RKO (cell line): ENCODE results near the gene CACNA2D3.

Source experiments
- DNase-seq: peaks from one replicate; pipeline ENCODE4 v3.0.0-alpha.2; 2016; ENCODE audit warnings: low spot score

Gene CACNA2D3

GRCh38 chr3:54217828-54218227 lies 95.5 kb downstream of the CACNA2D3 start:
- no peak for DNase-seq

DNA sequence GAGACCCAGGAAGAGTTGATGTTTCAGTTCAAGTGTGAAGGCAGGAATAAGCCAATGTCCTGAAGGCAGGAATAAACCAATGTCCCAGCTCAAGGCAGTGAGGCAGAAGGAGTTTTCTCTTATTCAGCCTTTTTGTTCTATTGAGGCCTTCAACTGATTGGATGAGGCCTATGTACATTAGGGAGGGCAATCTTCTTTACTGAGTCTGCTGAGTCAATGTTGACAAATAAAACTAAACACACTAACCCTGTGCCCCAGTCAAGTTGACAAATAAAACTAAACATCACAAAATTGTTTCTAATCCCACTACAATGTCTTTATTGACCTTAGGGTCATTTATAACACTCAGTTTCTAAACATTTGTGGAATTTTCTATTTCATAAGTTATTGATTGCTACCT lies 100.0 kb downstream of the CACNA2D3 start:
- DNase-seq = no peak

DNA sequence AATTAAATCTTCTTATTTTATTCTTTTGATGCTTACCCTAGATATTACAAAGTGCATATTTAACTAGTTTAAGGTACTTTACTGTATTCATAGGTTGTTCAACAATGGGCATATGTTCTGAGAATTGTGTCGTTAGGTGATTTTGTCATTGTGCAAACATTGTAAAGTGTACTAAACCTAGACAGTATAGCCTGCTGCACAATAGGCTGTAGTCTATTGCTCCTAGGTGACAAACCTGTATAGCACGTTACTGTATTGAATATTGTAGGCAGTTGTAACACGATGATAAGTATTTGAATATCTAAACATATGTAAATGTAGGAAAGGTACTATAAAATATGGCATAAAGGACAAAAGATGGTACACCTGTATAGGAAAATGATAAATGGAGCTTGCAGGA lies 100.7 kb downstream of the CACNA2D3 start:
- DNase-seq = no peak

GRCh38 chr3:54225841-54226528 lies 103.6 kb downstream of the CACNA2D3 start:
- no peak for DNase-seq

- no peak for DNase-seq
Observed at GRCh38 chr3:54228806-54229205, 106.5 kb downstream of the CACNA2D3 start.

DNA sequence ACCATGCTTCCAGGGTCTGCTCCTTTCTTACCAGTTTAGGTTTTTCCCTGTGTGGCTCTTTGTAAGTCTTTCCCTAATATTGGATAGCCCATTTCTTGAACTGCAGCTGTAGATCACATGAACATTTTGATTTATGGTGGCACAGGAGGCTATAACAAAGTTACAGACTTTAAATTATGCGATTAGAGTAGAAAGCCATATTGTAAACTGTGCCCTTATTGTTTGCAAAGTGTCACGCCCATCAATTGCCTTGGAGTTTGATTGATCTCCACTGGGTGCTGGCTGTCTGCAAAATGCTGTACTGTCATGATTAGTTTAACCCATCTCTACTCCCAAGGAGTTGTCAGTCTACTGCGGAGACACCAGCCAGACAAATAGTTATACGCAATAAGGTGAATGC lies 110.3 kb downstream of the CACNA2D3 start:
- DNase-seq = no peak

DNA sequence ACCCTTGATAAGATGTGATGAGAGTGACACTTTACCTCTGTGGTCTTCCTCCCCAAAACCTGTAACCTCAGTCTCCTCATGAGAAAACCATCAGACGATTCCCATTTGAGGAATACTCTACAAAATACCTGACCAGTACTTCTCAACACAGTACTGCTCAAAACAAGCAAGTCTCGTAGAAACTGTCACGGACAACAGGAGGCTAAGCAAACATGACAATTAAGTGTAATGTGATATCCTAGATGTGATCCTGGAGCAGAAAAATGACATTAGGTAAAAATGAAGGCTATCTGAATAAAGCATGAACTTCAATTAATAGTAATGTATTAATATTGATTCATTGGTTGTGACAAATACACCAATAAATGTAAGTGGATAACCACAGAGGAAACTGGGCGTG lies 113.6 kb downstream of the CACNA2D3 start:
- no peak for DNase-seq

DNA sequence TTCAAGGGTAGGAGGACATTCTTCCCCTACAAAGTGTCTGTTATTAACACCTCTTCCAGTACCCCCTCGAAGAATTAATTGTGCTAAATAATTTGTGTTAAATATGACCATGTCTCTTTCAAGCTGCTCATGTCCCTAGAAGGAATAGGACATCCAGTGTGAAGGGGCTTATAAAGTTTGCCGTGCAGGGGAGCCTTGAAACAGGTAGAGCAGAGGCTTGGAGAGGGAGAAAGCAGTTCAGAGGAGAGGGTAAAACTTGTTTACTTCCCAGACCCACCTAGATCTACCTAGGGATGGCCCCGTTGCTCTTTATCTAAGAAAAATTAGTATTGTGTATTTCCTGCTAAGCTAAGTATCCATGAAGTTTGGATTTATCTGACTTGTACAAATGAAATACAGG lies 114.8 kb downstream of the CACNA2D3 start:
- DNase-seq = no peak

DNA sequence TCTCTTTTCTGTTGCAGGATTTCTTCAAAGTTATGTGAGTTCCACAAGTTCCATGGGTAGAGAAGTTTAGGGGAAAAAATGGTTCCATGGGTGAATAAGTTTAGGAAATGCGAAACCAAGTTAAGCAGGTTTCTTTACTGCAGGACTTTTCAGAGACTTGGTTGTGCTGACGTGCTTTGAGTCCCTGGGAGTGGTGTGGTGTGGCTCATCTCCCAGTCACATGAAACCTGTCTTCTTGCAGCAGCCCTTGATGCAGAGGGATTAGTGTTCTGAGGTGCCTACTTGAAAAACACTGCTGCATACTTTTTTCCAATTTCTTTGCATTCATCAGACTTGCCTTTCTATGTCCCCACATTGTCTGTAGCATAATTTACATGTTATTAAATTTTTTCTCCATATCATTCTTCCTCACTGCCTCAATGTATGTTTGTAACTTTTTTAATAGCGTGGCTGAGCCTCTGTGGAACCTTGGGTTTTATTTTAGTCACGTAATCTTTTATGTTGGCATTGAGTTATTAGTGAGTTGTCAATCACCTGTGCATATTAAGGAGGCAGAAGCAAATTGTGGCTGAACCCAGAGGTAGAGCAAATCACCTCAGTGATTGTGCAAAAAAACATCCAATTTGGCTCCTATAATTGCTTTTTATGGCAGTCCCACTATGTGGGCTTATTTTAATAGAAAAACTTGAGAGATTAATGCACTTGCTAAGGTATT lies 115.6 kb downstream of the CACNA2D3 start:
- no peak for DNase-seq

DNA sequence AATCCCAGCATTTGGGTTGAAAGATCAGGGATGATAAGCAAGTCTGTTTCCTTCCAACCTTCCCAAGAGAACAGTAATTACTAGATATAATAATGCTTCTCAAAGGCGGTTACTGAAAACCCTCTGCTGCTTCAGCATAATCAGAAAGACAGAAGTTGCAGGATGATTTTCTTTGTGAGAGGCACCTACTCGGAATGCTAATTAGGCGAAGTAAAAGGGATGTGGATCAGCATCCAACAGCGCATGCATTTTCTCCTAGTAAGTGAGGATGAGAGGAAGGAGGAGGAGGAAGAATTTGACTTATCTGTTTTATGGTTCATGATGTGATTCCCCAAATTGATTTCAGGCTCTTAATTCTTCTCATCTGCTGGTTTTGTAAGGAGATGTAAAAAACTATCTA lies 118.0 kb downstream of the CACNA2D3 start:
- no peak for DNase-seq

GRCh38 chr3:54243056-54243931 lies 120.9 kb downstream of the CACNA2D3 start:
- peak; percentile 24 for DNase-seq

DNA sequence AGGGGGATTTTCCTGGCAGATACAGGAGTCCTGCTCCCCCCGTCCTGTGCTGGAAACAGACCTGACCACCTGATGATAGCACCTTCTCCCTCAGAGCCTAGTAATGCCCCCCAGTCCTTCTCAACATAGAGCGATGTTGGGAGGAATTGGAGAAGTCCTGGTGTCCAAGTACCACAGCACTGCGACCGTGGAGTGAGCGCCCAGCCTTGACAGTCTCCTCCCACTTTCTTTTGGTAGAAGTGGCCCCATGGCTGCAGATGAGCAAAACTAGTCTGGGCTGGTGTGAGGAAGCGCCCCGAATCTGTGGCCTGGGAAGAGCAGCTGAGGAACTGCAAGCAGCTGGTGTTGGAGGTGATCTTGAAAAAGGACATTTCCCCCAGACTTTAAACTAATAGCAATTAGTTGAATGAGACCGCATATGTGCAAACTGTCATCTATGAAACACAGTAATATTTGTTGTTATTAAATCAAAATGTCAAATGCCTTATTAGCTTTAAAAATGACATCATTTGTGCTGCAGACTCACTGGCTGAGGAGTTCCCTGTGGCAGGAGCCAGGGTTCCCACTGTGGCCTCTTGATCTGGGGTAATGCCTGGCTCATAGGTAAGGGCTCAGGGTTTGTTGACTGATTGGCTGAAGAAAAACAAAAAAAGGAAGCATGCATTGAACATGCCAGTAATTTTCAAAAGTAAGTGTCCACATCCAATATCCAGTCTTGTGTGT lies 121.8 kb downstream of the CACNA2D3 start:
- no peak for DNase-seq

DNA sequence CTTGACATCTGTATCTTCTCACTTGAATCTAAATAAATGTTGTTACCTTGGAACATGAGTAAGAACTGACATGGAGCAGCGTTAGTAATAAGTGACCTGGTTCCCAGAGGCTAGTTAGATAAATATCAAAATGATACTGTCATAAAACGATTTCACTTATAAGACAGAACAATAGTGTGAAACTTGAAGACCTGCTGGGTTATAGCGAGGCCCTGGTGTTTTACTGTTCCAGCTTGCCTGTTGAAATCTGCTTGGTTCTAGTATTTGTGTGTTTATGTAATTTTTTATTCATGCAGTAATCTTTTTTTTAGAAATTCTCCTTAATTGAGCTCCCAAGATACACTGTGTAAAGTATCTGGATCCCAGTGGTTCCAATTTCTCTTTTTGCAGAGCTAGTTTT lies 129.4 kb downstream of the CACNA2D3 start:
- no peak for DNase-seq

- DNase-seq = no peak
Observed at GRCh38 chr3:54257125-54257720, 134.9 kb downstream of the CACNA2D3 start.

DNA sequence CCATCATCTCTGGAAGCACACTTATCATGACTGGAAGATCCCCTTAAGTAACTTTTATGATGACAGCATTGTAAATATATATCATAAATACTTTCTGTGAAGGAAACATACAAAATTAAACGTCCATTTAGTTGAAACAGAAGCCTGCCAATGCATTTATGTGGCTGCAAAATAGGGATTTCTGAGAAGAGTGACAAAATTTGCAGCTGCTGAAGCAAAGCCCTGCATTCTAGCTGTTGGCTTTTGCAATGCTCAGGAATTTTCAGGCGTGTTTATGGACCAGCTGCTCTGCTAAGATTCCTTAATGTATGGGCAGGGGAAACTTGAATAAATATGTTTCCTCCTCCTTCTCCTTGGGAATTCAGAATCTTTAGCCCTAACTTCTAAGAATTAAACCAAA lies 137.3 kb downstream of the CACNA2D3 start:
- DNase-seq = no peak

DNA sequence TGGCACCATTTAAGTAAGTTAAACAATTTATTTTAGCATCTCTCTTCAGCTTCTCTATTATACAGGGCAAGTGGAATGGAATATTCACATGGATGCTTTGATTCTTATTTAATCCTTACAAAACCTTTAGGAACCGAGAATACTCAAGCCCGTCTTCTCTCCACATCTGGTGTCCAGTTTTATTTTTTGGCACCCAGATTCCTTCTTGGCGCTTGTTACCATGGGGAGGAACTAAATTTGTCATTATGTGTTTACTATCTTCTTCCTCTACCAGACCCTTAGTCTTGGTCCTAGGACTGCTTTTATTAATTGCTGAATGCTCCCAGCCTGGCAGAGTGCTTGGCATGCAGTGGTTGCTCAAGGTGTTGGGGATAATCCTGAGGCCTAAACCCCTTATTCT lies 138.8 kb downstream of the CACNA2D3 start:
- DNase-seq = no peak

GRCh38 chr3:54262541-54262940 lies 140.2 kb downstream of the CACNA2D3 start:
- no peak for DNase-seq

DNA sequence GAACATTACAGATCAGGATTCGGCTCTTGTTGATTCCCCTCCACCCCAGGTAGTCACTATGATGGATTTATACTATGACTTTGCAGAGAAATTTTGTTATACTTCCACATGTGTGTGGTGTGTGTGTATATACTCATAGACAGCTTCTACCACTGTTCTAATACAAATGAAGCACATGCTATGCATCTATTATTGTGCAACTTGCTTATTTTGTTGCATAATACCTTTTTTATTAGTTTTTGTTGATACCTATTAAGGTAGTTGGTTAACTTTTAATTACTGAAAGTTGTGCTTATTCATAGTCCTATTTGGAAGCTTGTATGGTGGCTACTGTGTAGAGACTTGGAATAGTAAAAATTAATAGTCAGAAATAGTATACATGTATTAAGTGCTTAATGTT lies 140.6 kb downstream of the CACNA2D3 start:
- no peak for DNase-seq

DNA sequence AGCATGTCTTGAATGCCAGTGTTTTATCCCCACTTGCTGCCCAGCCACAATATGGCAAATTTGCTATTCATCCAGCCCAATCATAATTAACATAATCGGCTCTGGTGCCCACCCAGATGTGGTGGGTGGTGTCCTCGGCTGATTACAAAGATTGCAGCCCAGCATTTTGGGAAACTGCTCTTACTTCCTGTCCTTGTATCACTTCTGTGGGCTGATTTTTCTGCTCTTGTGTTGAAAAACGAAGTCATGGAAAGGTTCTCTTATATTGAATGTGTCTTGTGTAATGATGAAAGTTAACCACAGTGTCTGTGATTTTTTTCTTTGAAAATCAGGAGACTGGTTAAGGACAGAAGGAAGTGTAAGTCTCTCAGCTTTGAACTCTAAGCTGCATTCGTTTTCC lies 141.7 kb downstream of the CACNA2D3 start:
- no peak for DNase-seq

GRCh38 chr3:54270816-54271526 lies 148.6 kb downstream of the CACNA2D3 start:
- DNase-seq = no peak

- no peak for DNase-seq
Observed at GRCh38 chr3:54273791-54274190, 151.4 kb downstream of the CACNA2D3 start.
